Stimulated activated CD8-positive, alpha-beta memory T cell treated with anti-CD3 and anti-CD28 coated beads, Interleukin-15, amount 100 ng/mL, for 48 hours (primary cell): ENCODE measurements around the gene OLFM2.
"Not testable (repeated sequence)": the region's sequence is repeated elsewhere in the genome, so short reads cannot be mapped to it uniquely, and the experiment has no call there.

Source experiments
- DNase-seq, 2 donors: peaks; one replicate each; pipeline ENCODE4 v3.0.0-alpha.2; 2020; ENCODE audit warnings: low read depth in 2 of 2

The OLFM2 gene

DNA sequence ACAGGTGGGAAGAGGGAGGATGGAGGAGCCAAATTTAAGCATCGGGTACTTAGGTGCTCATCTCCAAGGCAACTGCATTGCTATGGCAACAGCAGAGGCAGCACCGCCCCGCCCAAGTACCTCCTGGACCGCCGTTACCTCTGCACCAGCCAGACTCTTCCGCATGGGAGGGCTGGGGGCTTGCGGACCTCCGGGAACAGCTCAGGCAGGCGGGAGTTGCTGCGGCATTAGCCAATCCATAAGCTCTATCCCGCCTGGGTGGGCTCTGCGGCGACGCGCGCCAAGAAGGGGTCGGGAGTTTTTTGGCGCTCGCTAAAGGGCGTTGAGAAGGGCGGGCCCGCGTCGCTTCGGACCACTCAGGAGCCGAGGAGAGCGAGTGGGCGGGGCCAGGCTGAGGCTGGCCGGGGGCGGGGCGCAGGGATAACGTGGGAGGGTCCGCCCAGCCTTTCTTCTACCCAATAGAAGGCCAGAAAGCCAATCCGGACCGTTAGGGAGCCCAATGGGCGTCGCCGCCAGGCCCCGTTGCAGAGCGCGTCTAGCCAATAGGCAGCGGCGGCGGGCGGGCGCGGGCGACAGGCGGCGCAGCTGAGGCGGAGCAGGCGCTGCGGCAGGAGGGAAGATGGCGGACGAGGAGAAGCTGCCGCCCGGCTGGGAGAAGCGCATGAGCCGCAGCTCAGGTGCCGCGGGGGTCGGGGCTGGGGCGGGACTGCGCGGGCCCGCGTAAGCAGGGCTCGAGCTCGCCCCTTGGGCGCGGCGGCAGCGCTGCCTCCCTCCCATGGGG, 101.4 kb downstream of the OLFM2 start, which contains the start of gene PIN1:
Gene PIN1 (plus strand): TSS at position 593 of the 781 bp plus-strand sequence. CDS start 27 bp downstream, at position 620.
- DNase-seq, result peak; percentile 99

DNA sequence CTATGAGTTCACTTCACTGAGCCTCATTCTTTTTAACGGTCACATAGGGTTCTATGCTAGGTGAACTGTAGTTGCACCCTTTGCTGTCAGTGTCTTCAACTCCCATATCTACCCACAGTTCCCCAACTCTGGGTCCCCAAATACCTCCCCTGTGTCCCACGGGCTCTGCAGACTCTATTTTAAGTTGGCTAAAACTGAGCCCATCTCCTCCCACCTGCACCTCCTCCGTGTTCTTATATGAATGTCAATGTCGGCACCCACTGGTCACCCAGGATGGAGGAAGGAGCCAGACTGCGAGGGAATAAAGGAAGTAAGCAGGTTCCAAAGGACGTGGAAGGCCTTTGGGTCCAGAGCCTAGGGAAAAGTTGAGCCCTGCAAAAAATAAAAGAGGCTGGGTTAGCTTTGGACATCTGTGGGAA, 102.0 kb downstream of the OLFM2 start:
- DNase-seq, result no peak

DNA sequence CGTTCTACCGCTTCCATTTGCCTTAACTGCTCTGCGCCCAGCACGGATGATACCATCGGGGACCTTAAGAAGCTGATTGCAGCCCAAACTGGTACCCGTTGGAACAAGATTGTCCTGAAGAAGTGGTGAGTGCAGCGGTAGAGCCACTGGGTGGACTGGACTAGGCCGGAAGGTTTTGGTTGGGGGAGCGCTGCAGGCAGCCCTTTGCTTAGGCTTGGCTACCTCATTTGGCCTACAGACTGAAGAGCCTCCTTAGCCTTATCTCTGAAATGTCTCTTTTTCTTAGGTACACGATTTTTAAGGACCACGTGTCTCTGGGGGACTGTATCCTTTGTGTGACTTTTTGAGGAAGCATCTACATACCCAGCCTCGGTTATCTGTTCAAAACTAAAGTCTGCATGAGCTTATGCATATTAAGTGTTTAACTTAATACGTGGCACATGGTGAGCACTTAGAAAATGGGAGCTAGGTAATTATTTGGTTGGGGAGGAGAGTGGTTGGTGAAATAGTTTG, 107.7 kb downstream of the OLFM2 start:
- no peak for DNase-seq

DNA sequence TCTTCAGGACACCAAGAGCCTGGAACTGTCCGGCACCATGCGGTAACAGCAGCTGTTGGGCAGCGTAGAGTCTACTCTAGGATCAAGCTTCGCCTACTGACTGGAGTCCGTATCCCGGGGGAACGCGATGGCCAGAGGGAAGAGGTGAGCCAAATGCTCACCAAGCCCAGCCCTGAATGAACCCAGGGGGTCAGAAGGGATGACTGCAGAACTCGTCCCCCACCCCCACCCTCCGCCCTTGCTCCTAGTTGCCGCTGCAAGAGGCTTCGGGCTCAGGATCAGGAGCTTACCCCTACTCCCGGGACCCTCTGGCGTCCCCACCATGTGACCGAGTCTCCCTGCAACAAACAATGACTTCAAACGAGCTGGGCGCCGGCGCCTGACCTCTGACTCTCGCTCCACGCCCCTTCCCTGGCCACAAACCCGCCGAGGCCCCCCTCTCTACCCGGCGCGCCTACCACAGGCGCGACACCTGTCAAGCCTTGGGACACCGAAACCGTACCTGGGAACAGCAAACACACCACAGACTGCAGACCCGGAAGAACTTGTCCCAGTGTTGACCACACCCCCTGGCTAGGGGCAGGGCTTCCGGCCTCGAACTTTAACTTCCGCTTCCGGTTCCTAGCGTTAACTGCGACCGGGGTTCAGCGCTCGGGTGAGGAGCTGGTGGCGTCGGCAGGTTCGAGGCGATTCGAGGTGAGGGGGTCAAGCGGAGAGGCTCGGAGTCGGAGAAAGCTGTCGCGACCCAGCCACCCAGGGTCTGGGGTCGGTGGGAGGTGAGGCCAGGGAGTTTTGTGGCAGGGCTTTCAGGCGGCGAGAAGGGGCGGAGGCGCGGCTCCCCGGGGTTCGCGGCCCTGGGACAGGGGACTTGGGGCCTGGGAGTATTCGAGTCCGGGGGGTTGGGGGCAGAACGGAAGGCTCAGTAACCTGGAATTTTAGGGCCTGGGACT, 108.8 kb downstream of the OLFM2 start, which contains the start of gene UBL5:
Gene UBL5 (plus strand): TSS at position 630 of the 950 bp plus-strand sequence. CDS start 420 bp downstream, outside the sequence.
- DNase-seq, result peak; percentile 81 to 85

DNA sequence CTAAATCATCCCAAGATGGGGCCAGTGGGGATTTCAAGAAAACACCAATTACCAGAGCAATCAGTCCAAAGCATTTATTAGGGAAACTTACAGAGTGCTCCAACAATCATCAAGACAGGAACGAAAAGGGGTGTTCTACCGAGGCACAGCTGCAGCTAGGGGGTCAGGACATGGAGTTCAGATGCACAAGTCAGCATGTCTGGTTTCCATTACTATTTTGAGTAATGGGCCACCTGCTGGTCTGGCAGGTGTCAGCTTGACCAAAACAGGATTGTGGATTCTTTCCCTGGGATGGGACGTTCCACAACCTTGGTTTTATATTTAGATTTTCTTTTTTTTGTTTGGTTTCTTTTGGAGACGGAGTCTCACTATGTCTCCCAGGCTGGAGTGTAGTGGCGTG, 112.5 kb downstream of the OLFM2 start:
- DNase-seq, result no peak

DNA sequence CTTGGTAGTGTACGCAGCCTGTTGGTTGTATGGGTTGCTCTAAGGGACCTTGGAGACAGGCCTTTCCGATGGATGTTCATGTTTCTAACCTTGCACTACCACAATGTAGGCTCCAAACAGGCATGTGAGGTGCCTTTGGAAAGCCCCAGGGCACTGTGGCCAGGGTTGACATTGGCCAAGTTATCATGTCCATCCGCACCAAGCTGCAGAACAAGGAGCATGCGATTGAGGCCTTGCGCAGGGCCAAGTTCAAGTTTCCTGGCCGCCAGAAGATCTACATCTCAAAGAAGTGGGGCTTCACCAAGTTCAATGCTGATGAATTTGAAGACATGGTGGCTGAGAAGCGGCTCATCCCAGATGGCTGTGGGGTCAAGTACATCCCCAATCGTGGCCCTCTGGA, 116.3 kb downstream of the OLFM2 start:
- DNase-seq, result not testable (repeated sequence)

DNA sequence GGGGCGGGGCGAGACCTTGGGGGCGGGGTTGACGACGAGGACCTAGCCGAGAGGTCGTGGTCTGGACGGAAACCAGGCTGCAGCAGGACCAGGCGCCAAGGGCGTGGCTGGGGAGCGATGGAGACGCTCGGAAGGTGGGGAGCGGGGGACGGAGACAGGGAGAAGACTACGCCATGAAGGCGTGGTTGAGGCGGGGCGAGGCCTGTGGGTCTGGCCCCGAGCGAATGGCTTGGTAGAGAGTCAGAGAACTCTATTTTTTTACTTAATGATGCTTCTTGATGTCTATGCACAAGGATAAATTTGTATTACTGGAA, 116.8 kb downstream of the OLFM2 start:
- no peak for DNase-seq

DNA sequence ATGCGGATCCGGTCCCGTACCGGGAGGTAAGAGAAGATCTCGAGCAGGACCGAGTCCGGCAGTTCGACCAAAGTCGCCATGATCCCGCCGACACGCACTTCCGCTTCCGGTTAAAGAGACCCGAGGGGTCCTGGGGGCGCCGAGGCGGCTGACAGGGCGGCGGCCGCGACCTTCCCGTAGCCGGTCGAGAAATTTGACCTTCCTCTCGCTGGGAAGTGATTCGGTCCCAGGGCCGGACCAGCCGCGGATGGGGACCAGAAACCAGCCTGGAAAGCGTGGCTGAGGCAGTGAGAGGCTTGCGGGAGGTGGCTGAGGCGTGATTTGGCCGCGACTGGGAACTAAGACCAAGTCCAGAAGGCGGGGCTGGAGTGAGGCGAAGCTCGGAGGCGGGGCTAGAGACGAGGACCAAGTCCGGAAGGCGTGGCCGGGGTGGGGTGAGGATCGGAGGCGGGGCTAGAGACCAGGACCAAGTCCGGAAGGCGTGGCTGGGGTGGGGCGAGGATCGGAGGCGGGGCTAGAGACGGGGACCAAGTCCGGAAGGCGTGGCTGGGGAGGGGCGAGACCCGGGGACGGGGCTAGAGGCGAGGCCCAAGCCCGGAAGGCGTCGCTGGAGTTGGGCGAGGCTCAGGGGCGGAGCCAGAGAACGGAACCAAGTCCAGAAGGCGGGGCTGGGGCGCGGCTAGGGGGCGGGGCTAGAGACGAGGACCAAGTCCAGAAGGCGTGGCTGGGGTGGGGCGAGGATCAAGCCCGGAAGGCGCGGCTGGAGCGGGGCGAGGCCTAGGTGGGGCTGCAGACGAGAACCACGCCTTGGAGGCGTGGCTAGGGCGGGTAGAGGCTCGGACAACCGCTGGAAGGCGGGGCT, 117.3 kb downstream of the OLFM2 start, which contains the start of gene FBXL12:
Gene FBXL12 (minus strand): TSS at position 346 of the 862 bp plus-strand sequence. CDS start 266 bp downstream, at position 80.
- peak; percentile 100 for DNase-seq

DNA sequence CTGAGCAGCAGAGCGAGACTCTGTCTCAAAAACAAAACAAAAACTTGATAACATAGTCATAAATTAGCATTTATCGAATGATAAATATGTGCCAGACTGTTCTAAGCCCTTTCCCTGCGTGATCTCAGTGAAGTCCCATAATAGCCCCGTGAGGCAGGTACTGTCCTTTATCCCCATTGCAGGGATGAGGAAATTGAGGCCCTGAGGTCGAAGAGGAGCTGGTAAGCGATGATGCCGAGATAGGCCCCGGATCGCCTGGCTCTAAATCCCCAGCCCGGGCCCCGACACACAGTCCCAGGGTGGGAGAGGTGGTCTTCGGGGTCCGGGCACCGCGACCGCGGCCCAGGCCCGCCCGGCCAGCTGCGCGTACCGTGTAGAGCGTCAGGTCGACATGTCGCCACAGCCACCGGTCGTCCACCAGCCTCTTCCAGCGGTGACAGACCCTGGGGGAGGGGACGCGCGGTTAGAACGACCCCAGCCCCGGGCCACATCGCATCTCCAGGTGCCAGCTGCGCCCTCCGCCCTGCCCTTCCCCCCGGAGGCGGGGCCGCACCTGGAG, 118.1 kb downstream of the OLFM2 start:
- DNase-seq, result no peak

DNA sequence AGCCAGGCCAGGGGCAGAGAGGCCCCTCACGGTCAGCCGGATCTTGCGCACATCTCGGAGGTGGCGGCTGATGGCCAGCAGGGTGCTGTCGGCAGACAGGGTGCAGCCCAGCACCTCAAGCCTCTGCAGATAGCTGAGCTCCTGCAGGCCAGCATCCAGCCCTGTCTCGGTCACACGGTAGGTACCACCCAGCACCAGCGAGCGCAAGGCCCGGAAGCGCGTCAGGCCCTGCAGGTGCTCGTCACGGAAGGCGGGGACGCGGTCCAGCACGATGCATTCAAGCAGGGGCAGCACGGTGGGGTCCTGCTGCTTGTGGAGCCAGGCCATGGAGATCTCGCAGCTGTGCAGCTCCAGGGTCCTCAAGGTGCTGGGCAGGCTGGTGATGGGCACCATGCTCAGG, 125.2 kb downstream of the OLFM2 start:
- no peak for DNase-seq

DNA sequence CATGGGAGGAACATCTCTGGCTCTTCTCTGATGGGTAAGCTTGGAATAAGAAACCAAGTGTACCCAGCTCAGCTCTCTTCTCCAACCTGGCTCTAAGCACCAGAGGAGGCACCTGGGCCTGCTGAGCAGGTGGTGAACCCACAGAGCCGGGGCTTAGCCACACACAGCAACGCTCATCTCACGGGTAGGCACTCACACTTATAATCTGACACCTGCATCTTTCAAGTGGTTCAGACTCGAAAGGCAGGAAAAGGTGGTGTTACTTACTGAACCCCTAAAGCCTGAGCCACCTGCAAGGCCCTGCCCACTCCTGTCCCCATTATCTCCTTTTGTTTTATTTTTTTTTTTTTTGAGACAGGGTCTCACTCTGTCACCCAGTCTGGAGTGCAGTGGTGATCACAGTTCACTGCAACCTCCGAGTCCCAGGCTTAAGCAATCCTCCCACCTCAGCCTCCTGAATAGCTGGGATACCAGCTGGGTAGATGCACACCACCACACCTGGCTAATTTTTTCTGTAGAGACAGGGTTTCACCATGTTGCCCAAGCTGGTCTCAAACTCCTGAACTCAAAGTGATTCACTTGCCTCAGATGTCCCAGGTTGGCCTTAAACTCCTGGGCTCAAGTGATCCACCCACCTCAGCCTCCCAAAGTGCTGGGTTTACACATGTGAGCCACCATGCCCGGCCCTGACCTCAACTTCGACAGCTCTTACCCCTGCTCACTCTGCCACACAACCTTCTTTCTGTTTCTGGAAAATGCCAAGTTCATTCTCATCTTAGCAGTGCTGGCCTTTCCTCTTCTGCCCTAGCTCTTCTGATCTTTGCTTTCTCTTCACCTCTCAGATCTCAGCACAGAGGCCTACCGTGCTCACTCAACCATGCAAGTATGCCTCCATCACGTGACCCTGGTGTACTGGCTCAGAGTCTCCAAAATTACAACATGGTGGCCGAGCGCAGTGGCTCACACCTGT, 127.2 kb downstream of the OLFM2 start:
- no peak for DNase-seq

DNA sequence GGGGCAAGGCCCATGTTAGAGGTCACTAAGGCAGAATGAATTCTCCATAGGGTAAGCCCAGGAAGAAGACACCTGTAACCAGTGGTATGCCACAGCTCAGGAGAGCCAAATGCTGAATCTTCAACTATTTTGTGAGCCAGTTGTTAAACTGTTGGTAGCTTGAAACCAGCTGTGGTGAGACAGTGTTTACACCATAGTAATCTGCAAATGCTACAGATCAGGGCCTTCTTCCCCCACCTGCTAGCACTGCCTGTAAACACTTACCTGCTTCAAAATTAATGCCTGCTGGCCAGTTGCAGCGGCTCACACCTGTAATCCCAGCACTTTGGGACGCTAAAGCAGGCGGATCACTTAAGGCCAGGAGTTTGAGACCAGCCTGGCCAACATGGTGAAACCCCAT, 129.5 kb downstream of the OLFM2 start:
- DNase-seq, result no peak
